Uterus (tissue), 4 donors: ENCODE results near the gene MTPN. TPM values are rescaled to one million over a fixed set of nuclear protein-coding genes. Genes with fewer than 3 reads are reported as not detected.

Experiments
- DNase-seq, 2 donors: peaks; one replicate each; pipeline ENCODE4 v3.0.0-alpha.2; 2019 to 2020
- H3K27ac ChIP-seq, 2 donors: fragments of 200-600 bp; sonication (generic); 1 replicate in 1 of 2; 2 replicates in 1 of 2; pipeline ENCODE4 v1.5.1; 2016 to 2018
- H3K27me3 ChIP-seq, 2 donors: fragments of 200-600 bp; sonication (generic); one replicate each; pipeline ENCODE4 v1.5.1; 2018 to 2019; ENCODE audit warnings: control low read depth in 1 of 2
- H3K36me3 ChIP-seq, 2 donors: fragments of 200-600 bp; sonication (generic); one replicate each; pipeline ENCODE4 v1.5.1; 2019; ENCODE audit warnings: control low read depth in 1 of 2
- H3K4me1 ChIP-seq, 2 donors: fragments of 200-600 bp; sonication (generic); one replicate each; pipeline ENCODE4 v1.5.1; 2018 to 2019; ENCODE audit warnings: control low read depth in 1 of 2
- H3K4me3 ChIP-seq, 2 donors: fragments of 200-600 bp; sonication (generic); 1 replicate in 1 of 2; 2 replicates in 1 of 2; pipeline ENCODE4 v1.5.1; 2018 to 2019; ENCODE audit warnings: mild to moderate bottlenecking in 1 of 2
- H3K9me3 ChIP-seq, 2 donors: fragments of 200-600 bp; sonication (generic); one replicate each; pipeline ENCODE4 v1.5.1; 2019; ENCODE audit warnings: control low read depth in 1 of 2
- CTCF ChIP-seq, 4 experiments: fragments of 200-600 bp in 2 of 4; fragments of 450-650 bp in 2 of 4; sonication (generic) in 2 of 4; IDR thresholded peaks; one replicate each; pipeline ENCODE4 v1.5.1; 2016 to 2019; ENCODE audit warnings: antibody characterized with exemption in 4 of 4, mild to moderate bottlenecking in 2 of 4, moderate library complexity in 1 of 4
- POLR2A ChIP-seq, 2 donors: fragments of 450-650 bp; IDR thresholded peaks; one replicate each; pipeline ENCODE4 v1.6.1; 2016; ENCODE audit warnings: antibody characterized with exemption in 2 of 2, mild to moderate bottlenecking in 1 of 2, moderate library complexity in 1 of 2
- intact Hi-C: fragments of 100-400 bp; cut with DNase I; formaldehyde crosslinking; loops from one replicate; pipeline ENCODE4 v1.15.1; 2023; ENCODE audit warnings: low total_unique reads
- total RNA-seq, 4 donors: library from RNA; depleted of rRNA in 3 of 4; stranded (reverse); fragments of >200 nt in 3 of 4; gene quantifications; one replicate each; pipeline versions ENCODE4 v1.1.0 to v1.2.4, GENCODE V29; 2014 to 2023
- donor health status: DM: yes; HTN: yes; CAD: no.

Gene MTPN
- total RNA-seq, 4 donors from 2014 or later, result 53.8 to 125 (median 76.8) TPM

GRCh38 chr7:135899458-135900064 lies 77.6 kb downstream of the MTPN start:
- Histone ChIP-seq H3K9me3 (no peaks in the 10 kb centered on the region), H3K4me1 (no peaks in the 10 kb centered on the region), H3K36me3 (no peaks in the 10 kb centered on the region), H3K27me3 (no peaks in the 10 kb centered on the region), H3K27ac (no peak overlapping the region), H3K4me3 (no peak overlapping the region)
- intact Hi-C loops, result no loop called here
- DNase-seq, result no peak
- TF ChIP-seq POLR2A (IDR thresholded peaks at IDR 0.05) (no peak), CTCF (IDR thresholded peaks at IDR 0.05) (no peak)

- H3K27ac ChIP-seq, result no peak overlapping the region
- intact Hi-C loops, result no loop called here
- no peaks in the 10 kb centered on the region for H3K36me3 ChIP-seq
- H3K4me1 ChIP-seq, result no peaks in the 10 kb centered on the region
- DNase-seq, result no peak
- no peak overlapping the region for H3K4me3 ChIP-seq
- no peaks in the 10 kb centered on the region for H3K9me3 ChIP-seq
- TF ChIP-seq CTCF (IDR thresholded peaks at IDR 0.05) (no peak), POLR2A (IDR thresholded peaks at IDR 0.05) (no peak)
- H3K27me3 ChIP-seq, result no peaks in the 10 kb centered on the region
These were observed 78.9 kb downstream of the MTPN start for GRCh38 chr7:135898226-135898625.

- Histone ChIP-seq H3K36me3 (no peaks in the 10 kb centered on the region), H3K9me3 (no peaks in the 10 kb centered on the region), H3K4me1 (no peaks in the 10 kb centered on the region), H3K27ac (no peak overlapping the region), H3K4me3 (no peak overlapping the region), H3K27me3 (no peaks in the 10 kb centered on the region)
- intact Hi-C loops, result no loop called here
- DNase-seq, result no peak
- TF ChIP-seq POLR2A (IDR thresholded peaks at IDR 0.05) (no peak), CTCF (IDR thresholded peaks at IDR 0.05) (no peak)
These were observed 82.3 kb downstream of the MTPN start for GRCh38 chr7:135894816-135895215.

- no peak overlapping the region for H3K27ac ChIP-seq
These were observed 87.3 kb downstream of the MTPN start for GRCh38 chr7:135889823-135890222.

GRCh38 chr7:135888740-135889139 lies 88.4 kb downstream of the MTPN start:
- DNase-seq, result no peak
- no peaks in the 10 kb centered on the region for H3K9me3 ChIP-seq
- H3K4me1 ChIP-seq, result no peaks in the 10 kb centered on the region
- H3K36me3 ChIP-seq, result no peaks in the 10 kb centered on the region
- no peaks in the 10 kb centered on the region for H3K27me3 ChIP-seq
- TF ChIP-seq CTCF (IDR thresholded peaks at IDR 0.05) (no peak), POLR2A (IDR thresholded peaks at IDR 0.05) (no peak)
- H3K4me3 ChIP-seq, result no peak overlapping the region
- no peak overlapping the region for H3K27ac ChIP-seq
- intact Hi-C loops, result no loop called here

More at GRCh38 chr7:135889823-135890222, 87.3 kb downstream of the MTPN start:
- Histone ChIP-seq H3K4me3 (no peak overlapping the region), H3K9me3 (no peaks in the 10 kb centered on the region), H3K36me3 (no peaks in the 10 kb centered on the region), H3K4me1 (no peaks in the 10 kb centered on the region), H3K27me3 (no peaks in the 10 kb centered on the region)
- intact Hi-C loops, result no loop called here
- no peak for DNase-seq
- TF ChIP-seq CTCF (IDR thresholded peaks at IDR 0.05) (no peak), POLR2A (IDR thresholded peaks at IDR 0.05) (no peak)
